Nephron progenitor cell (in vitro differentiated cells): ENCODE results near the gene FBN3.

Source experiments
- DNase-seq: peaks from one replicate; pipeline ENCODE4 v3.0.0; 2021
- H3K27ac Mint-ChIP-seq: 2 replicates; pipeline ENCODE4 v1.8.0; 2021; ENCODE audit warnings: mild to moderate bottlenecking, moderate library complexity, mixed read lengths
- H3K27me3 Mint-ChIP-seq: 2 replicates; pipeline ENCODE4 v1.8.0; 2021; ENCODE audit warnings: mild to moderate bottlenecking, low read depth, mixed read lengths; ENCODE audit not compliant: poor library complexity
- H3K36me3 Mint-ChIP-seq: 2 replicates; pipeline ENCODE4 v1.8.0; 2021; ENCODE audit warnings: low read depth, mixed read lengths
- H3K4me1 Mint-ChIP-seq: 2 replicates; pipeline ENCODE4 v1.8.0; 2021; ENCODE audit warnings: mixed read lengths
- H3K4me3 Mint-ChIP-seq: 2 replicates; pipeline ENCODE4 v1.8.0; 2021; ENCODE audit warnings: mild to moderate bottlenecking, moderate library complexity, mixed read lengths
- H3K9me3 Mint-ChIP-seq: 2 replicates; pipeline ENCODE4 v1.8.0; 2021; ENCODE audit warnings: mild to moderate bottlenecking, moderate library complexity, mixed read lengths
- TF ChIP-seq, protein P1 (sequence below): fragments of 200-600 bp; sonication (generic); IDR thresholded peaks from 2 replicates; pipeline ENCODE4 v1.5.0; 2021; ENCODE audit warnings: antibody characterized with exemption

The FBN3 gene

DNA sequence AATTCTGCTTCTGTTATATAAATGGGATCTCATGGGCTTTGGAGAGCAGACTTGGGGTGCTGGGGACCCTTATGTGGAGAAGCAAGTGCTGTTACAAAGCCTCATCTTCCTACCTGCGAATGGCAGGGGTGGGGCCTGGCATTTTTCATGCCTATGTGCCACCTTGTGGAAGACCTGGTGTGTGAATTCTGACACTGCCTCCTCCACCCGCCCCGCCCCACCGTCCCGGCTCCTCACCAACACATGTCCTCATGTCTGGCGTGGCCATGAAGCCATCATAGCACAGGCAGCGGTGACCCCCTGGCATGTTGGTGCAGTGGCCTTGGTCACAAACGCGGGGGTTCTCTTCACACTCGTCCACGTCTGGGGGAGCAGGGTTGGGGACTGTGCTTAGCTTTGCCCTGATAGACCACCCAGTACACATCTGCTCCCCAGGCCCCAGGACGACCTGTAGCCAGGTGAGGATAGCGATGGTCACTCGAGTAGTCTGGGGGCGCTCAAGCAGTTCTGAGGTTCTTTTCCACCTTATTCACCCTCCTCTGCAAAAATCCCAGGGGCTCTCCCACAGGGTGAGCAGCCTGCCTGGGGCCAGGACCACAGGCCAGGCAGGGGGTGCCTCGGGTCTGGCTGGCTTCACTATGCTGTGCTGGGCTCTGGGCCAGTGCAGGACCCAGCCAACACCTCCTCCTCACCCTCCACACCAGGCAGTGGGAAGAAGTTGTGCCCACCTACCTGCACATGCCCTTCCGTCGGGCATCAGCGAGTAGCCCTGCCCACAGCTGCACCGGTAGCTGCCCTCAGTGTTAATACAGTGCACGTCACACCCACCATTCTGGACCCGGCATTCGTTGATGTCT is 32.7 kb downstream of the FBN3 start:
- Mint-ChIP-seq H3K9me3 (no peaks in the 10 kb centered on the region), H3K4me1 (peaks cover 11% of the 10 kb centered on the region), H3K27ac (no peak overlapping the region), H3K27me3 (no peaks in the 10 kb centered on the region), H3K36me3 (peaks cover 29% of the 10 kb centered on the region), H3K4me3 (no peak overlapping the region)
- DNase-seq = no peak
- TF ChIP-seq, protein P1, sequence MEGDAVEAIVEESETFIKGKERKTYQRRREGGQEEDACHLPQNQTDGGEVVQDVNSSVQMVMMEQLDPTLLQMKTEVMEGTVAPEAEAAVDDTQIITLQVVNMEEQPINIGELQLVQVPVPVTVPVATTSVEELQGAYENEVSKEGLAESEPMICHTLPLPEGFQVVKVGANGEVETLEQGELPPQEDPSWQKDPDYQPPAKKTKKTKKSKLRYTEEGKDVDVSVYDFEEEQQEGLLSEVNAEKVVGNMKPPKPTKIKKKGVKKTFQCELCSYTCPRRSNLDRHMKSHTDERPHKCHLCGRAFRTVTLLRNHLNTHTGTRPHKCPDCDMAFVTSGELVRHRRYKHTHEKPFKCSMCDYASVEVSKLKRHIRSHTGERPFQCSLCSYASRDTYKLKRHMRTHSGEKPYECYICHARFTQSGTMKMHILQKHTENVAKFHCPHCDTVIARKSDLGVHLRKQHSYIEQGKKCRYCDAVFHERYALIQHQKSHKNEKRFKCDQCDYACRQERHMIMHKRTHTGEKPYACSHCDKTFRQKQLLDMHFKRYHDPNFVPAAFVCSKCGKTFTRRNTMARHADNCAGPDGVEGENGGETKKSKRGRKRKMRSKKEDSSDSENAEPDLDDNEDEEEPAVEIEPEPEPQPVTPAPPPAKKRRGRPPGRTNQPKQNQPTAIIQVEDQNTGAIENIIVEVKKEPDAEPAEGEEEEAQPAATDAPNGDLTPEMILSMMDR = no peak

DNA sequence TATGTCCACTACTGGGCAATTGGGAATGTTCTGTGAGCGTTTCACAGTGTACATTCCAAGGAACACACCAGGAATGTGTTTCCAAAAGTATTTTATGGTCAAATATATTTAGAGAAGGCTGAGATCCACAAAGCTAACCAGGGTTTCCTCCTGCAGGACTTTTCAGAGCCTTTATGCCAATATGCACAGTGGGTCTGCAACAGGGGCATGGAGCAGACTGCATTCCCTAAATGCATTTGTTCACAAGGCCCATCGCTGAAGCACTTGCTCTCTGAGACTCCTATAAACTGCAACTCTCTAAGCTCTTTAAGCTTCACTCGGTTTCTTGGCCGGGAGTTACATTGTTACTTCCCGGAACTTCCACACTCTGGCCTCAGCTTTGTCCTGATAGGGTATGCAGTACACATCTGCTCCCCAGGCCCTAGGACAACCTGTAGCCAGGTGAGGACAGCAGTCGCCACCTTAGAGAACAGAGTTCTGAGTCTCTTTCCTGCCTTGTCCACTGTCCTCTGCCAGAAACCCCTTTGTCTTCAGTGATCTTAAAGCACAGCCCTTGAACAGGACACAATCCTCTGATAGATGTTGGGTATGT is 33.5 kb downstream of the FBN3 start:
- H3K27me3 Mint-ChIP-seq = no peaks in the 10 kb centered on the region
- H3K4me3 Mint-ChIP-seq = no peak overlapping the region
- H3K36me3 Mint-ChIP-seq = peaks cover 24% of the 10 kb centered on the region
- H3K9me3 Mint-ChIP-seq = no peaks in the 10 kb centered on the region
- peak overlapping the region; percentile 88 for H3K27ac Mint-ChIP-seq
- DNase-seq = no peak
- H3K4me1 Mint-ChIP-seq = peaks cover 5% of the 10 kb centered on the region
- TF ChIP-seq, protein P1 = no peak

DNA sequence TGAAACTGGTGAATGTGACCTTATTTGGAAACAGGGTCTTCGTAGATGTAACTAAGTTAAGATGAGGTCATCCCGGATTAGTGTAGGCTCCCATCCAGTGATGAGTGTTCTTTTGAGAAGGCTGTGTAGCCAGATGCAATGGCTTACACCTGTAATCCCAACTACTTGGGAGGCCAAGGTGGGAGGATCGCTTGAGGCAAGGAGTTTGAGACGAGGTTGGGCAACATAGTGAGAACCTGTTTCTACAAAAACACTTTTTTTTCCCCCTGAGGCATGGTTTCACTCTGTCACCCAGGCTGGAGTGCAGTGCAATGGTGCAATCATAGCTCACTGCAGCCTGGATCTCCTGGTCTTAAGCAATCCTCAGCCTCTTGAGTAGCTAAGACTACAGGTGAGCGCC is 36.4 kb downstream of the FBN3 start:
- DNase-seq = no peak
- H3K27me3 Mint-ChIP-seq = no peaks in the 10 kb centered on the region
- H3K27ac Mint-ChIP-seq = no peak overlapping the region
- no peak overlapping the region for H3K4me3 Mint-ChIP-seq
- H3K4me1 Mint-ChIP-seq = no peaks in the 10 kb centered on the region
- no peaks in the 10 kb centered on the region for H3K9me3 Mint-ChIP-seq
- H3K36me3 Mint-ChIP-seq = peaks cover 22% of the 10 kb centered on the region
- TF ChIP-seq, protein P1 = no peak

DNA sequence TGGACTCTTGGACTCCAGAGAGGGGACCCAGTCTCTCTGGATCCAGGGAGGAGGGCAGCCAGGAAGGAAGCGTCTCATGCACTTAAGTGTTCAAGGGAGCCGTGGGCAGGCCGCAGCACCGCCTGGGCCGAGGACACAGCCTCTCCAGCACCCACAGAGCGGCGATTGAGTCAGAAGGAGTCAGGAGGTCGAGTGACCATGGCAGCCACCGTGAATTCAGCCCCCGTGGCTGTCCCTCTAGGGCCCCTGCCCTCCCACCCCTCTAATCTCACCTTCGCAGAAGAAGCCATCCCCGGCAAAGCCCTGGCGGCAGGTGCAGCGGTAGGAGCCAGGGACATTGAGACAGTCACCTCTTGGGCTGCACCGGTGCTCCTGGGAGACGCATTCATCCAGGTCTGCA is 38.0 kb downstream of the FBN3 start:
- Mint-ChIP-seq H3K9me3 (no peaks in the 10 kb centered on the region), H3K27ac (no peak overlapping the region), H3K27me3 (no peaks in the 10 kb centered on the region), H3K4me1 (no peaks in the 10 kb centered on the region), H3K4me3 (no peak overlapping the region), H3K36me3 (peaks cover 21% of the 10 kb centered on the region)
- TF ChIP-seq, protein P1 = no peak
- DNase-seq = no peak

DNA sequence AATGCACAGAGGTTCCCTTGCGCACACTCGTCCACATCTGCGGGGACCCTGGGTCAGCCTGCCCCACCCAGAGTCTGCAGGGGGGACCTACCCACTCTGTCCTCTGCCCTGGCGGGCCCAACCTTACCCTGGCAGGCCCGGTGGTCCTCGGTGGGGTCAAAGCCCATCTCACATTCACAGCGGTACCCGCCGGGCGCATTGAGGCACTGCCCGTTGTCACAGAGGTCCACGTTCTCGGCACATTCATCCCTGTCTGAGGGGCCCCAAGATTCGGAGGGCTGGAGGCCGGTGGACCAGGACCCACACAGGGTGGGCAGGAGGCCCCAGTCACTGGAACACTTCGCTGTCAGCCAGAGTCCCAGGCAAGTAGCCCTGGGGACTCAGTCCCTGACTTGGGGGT is 38.5 kb downstream of the FBN3 start:
- Mint-ChIP-seq H3K4me1 (no peaks in the 10 kb centered on the region), H3K27me3 (no peaks in the 10 kb centered on the region), H3K9me3 (no peaks in the 10 kb centered on the region), H3K27ac (no peak overlapping the region), H3K36me3 (peaks cover 17% of the 10 kb centered on the region), H3K4me3 (no peak overlapping the region)
- TF ChIP-seq, protein P1 = no peak
- no peak for DNase-seq
